H7 (cell line): ENCODE measurements around the gene RNF149. TPM values are rescaled to one million over a fixed set of nuclear protein-coding genes. Genes with fewer than 3 reads are reported as not detected.
A peak's percentile ranks its signal among the peaks of the same experiment; 100 is the strongest.
"Not testable (repeated sequence)": the region's sequence is repeated elsewhere in the genome, so short reads cannot be mapped to it uniquely, and the experiment has no call there.

Experiments used
- DNase-seq: peaks from one replicate; pipeline ENCODE4 v3.0.0; 2012
- H3K27me3 ChIP-seq: 2 replicates; pipeline ENCODE4 v1.6.0; 2011; ENCODE audit warnings: mild to moderate bottlenecking, low read length; ENCODE audit not compliant: control insufficient read depth, insufficient read depth
- H3K36me3 ChIP-seq: replicated peaks from 2 replicates; pipeline ENCODE4 v1.5.1; 2011; ENCODE audit warnings: low read length; ENCODE audit not compliant: control insufficient read depth, insufficient read depth
- H3K4me3 ChIP-seq: 2 replicates; pipeline ENCODE4 v1.5.1; 2011; ENCODE audit warnings: low read depth, mild to moderate bottlenecking, control low read depth, low read length, moderate library complexity; ENCODE audit not compliant: insufficient read depth
- total RNA-seq: library from RNA; depleted of rRNA; stranded (reverse); fragments of >200 nt; shearing (Covaris generic); gene quantifications from 2 replicates; pipeline ENCODE4 v1.2.3, GENCODE V29; 2014; rRNA removed

The RNF149 gene
- total RNA-seq: 17.9 and 29.9 TPM in 2 replicates

DNA sequence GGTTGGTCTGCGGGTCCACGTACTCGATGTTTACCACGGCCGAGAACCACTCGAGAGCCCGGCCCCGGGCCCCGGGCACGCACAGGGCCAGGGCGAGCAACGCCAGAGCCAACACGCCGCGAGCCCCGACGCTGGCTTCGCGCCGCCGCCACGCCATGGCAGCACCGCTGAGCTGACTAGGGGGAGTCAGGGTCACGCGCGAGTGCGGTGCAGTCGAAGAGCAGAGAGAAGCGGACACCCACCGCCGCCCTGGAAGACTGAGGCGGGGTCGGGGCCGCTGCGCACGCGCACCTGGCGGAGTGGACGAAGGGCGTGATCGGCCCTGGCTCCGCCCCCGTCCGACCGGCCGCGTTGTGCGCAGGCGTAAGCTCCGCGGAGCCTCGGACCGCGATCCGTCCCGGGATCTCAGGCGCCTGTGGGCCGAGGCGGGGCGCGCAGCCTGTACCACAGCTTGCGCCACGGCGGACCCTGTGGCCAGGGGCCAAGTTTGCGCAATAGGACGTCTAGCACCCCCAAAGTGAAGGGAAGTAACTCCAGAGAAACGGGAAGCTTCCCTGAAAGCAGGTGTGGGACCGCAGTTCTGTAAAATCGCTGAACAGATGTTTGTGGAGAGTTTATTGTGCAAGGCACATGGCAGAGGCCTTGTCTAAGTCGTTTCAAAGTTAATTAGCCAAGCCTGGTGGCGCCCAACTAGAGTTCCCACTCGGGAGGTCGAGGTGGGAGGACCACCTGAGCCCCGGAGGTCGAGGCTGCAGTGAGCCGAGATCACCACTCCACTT lies at the start of gene RNF149:
Gene RNF149 (minus strand): TSS at position 270 of the 779 bp plus-strand sequence. CDS start 113 bp downstream, at position 157.
- Histone ChIP-seq H3K27me3 (peaks cover 5% of the 10 kb centered on the region; the same call in 1 of the 2 replicates), H3K4me3 (peak within 1 kb of the TSS; percentile 86), H3K36me3 (no peaks in the 10 kb centered on the region)
- peak; percentile 99 for DNase-seq

DNA sequence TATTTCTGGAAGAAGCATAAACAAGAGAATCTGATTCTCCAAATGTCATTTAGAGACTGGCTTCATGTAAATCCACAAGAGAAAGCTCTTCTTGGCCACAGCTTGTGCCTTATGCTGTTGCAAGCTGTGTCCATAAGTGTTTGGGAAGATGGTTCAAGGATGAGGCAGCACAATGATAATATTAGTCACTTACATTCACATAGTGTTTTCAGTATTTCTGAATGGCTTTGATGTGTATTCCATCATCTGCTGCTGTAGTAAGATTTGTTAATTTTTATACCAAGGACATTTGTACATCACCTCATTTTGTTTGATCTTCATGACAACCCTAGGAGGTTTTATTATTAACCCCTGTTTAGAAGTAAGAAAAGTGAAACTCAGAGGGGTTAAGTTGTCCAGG lies 48.9 kb upstream of the RNF149 start:
- Histone ChIP-seq H3K4me3 (no peak overlapping the region), H3K27me3 (no peaks in the 10 kb centered on the region), H3K36me3 (no peaks in the 10 kb centered on the region)
- no peak for DNase-seq

- Histone ChIP-seq H3K4me3 (no peak overlapping the region), H3K27me3 (no peaks in the 10 kb centered on the region), H3K36me3 (no peaks in the 10 kb centered on the region)
- DNase-seq: no peak
These were observed 48.0 kb upstream of the RNF149 start for GRCh38 chr2:101356521-101356920.

DNA sequence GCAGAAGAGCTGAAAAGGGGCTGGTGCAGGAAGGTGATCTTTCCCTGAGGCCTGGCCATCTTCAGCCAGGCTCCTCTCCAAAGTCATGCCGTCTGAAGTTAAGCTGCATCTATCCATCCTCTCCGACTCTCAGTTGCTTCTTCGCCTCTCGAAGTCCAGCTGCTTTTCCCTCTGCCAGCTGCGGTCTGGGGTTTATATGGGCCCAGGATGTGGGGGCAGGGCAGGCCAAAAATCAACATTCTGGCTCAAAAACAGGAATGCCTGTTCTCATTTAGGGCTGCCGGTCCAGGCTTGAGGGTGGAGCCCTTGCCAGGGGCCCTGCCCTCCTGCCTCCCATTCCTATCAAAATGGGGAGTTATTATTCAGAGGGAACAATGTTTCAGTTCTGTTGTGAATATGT lies 47.6 kb upstream of the RNF149 start:
- Histone ChIP-seq H3K4me3 (no peak overlapping the region), H3K27me3 (no peaks in the 10 kb centered on the region), H3K36me3 (no peaks in the 10 kb centered on the region)
- DNase-seq: no peak

DNA sequence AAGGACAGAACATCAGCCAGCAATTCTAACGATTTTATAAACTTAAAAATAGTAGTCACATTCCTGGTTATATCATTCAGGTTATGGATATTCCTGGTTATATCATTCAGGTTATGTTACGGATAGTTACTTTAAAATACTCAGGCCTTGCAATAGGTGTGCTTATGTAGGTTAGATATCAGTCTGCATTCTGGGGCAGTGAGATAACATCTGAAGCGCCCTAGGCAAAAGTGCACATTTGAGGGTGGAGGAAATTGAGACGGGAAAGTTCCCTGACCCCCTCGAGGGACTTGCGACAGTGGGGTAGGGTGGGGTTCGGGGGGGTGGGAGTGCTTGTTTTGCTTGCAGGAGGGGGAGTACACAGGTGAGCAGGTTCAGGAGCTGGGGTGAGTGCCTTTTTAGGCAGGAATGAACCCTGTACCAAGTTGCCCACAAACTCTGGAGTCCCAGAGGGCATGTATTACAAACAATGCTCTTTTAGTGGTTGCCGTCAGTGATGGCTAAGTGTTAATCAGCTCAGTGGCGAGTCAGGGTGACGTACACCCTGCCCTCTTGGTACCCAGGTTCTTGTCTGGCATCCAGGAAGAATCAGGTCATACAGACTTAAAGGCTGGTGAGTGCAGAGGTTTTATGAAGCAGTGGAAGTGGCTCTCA lies 47.0 kb upstream of the RNF149 start:
- Histone ChIP-seq H3K36me3 (no peaks in the 10 kb centered on the region), H3K27me3 (no peaks in the 10 kb centered on the region), H3K4me3 (no peak overlapping the region)
- DNase-seq: no peak

GRCh38 chr2:101354420-101355311 lies 46.2 kb upstream of the RNF149 start:
- no peaks in the 10 kb centered on the region for H3K27me3 ChIP-seq
- H3K4me3 ChIP-seq: no peak overlapping the region
- no peaks in the 10 kb centered on the region for H3K36me3 ChIP-seq
- DNase-seq: no peak

GRCh38 chr2:101352631-101353030 lies 44.1 kb upstream of the RNF149 start:
- not testable (repeated sequence) for H3K27me3 ChIP-seq, H3K36me3 ChIP-seq, DNase-seq, H3K4me3 ChIP-seq

DNA sequence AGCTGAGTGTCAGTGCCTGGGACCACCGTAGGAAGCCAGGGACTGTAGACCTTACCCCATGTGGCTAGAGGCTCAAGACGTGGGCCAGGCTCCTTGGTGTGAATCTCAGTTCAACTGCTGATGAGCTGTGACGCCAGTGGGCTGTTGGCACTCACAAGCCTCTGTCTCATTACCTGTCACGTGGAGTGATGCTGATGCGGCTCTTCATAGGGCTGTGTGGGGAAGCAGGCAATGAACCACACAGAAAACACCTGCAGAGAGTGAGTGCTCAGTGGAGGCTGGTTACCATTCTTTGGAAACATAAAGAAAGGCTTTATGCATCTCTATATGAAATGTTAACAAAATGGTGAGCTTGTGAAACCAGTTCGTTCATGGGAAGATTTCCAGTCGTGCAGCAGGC lies 42.7 kb upstream of the RNF149 start:
- DNase-seq: no peak
- Histone ChIP-seq H3K27me3 (no peaks in the 10 kb centered on the region), H3K4me3 (no peak overlapping the region), H3K36me3 (no peaks in the 10 kb centered on the region)

- no peak for DNase-seq
- Histone ChIP-seq H3K36me3 (no peaks in the 10 kb centered on the region), H3K27me3 (no peaks in the 10 kb centered on the region), H3K4me3 (no peak overlapping the region)
These were observed 41.6 kb upstream of the RNF149 start for GRCh38 chr2:101349893-101350662.

- Histone ChIP-seq H3K36me3 (no peaks in the 10 kb centered on the region), H3K27me3 (no peaks in the 10 kb centered on the region), H3K4me3 (no peak overlapping the region)
- DNase-seq: no peak
These were observed 40.4 kb upstream of the RNF149 start for GRCh38 chr2:101348883-101349282.

DNA sequence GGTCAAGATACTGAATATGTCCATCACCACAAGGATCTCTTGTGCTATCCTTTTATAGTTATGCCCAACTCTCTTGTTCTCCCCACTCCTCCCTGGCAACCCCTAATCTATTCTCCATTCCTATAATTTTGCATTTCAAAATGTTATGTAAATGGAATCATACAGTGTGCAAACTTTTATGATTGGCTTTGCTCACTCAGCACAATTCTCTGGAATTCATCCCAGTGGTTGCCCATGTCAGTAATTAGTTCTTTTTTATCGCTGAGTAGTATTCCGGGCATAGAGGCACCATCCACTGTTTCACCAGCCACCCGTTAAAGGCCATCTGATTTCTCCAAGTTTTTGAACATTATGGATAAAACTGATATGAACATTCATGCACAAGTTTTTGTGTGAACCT lies 38.4 kb upstream of the RNF149 start:
- DNase-seq: no peak
- Histone ChIP-seq H3K4me3 (no peak overlapping the region), H3K36me3 (no peaks in the 10 kb centered on the region), H3K27me3 (no peaks in the 10 kb centered on the region)

DNA sequence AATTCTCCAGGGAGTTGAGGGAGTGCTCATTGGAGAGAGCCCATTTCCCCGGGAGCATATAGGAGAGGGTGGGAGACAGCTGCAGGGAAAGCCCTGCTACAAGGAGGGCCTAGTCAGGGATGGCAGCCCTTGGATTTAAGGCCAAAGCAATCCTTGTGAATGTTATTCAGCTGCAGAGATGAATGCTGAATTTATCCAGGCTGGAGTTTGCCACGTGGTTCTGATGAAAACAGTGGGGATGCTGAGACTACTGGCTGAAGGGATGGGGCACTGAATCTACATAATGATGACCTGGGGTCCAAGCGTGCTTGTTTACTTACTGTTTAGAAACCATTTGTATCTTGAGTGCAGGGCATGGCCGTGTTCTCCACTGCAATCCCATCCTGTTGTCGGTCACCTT lies 35.6 kb upstream of the RNF149 start:
- no peak for DNase-seq
- Histone ChIP-seq H3K27me3 (no peaks in the 10 kb centered on the region), H3K36me3 (no peaks in the 10 kb centered on the region), H3K4me3 (no peak overlapping the region)

- Histone ChIP-seq H3K36me3 (no peaks in the 10 kb centered on the region), H3K4me3 (no peak overlapping the region), H3K27me3 (no peaks in the 10 kb centered on the region)
- DNase-seq: no peak
These were observed 34.1 kb upstream of the RNF149 start for GRCh38 chr2:101342625-101343008.
